ENCODE results near the gene CFTR. TPM values are rescaled to one million over a fixed set of nuclear protein-coding genes. Genes with fewer than 3 reads are reported as not detected.

The CFTR gene
- total RNA-seq, 1 experiment from 2014 or later = not detected

- Histone ChIP-seq H3K79me2 (ENCODE audit: insufficient read depth, low read length) (no peaks in the 10 kb centered on the region), H3K9ac (ENCODE audit: low read length) (no peak overlapping the region), H3K4me2 (ENCODE audit: low read length) (no peak overlapping the region), H3K4me3 (replicated peaks in 1 of 2; ENCODE audit: low read depth in 1 of 2, low read length in 2 of 2) (no peak overlapping the region), H3K27me3 (ENCODE audit: insufficient read depth, low read length) (no peaks in the 10 kb centered on the region), H3K4me1 (ENCODE audit: control insufficient read depth in 1 of 2, insufficient read depth in 2 of 2, low read length in 2 of 2) (no peaks in the 10 kb centered on the region), H3K9me3 (ENCODE audit: control insufficient read depth in 1 of 2, insufficient read depth in 1 of 2, low read depth in 1 of 2, low read length in 2 of 2) (no peaks in the 10 kb centered on the region), H3K27ac (ENCODE audit: low read depth, low read length) (no peak overlapping the region), H3K9me2 (ENCODE audit: insufficient read depth) (no peaks in the 10 kb centered on the region), H2AFZ (ENCODE audit: low read depth, low read length, poor library complexity, severe bottlenecking) (no peak overlapping the region), H4K20me1 (ENCODE audit: insufficient read depth) (no peaks in the 10 kb centered on the region), H3K36me3 (ENCODE audit: control insufficient read depth in 1 of 2, insufficient read depth in 2 of 2, low read length in 2 of 2) (no peaks in the 10 kb centered on the region)
- ATAC-seq (no peak), DNase-seq (ENCODE audit: low read depth, low spot score) (no peak)
- no peak for TF ChIP-seq CTCF (IDR thresholded peaks at IDR 0.05 in 2 of 3, conservative IDR thresholded peaks at IDR 0.05 in 1 of 3; ENCODE audit: borderline replicate concordance in 1 of 3, insufficient read depth in 1 of 3, low read depth in 2 of 3, low read length in 2 of 3)
- no peak for TF ChIP-seq CEBPB (IDR thresholded peaks at IDR 0.05; ENCODE audit: low read depth)
- TF ChIP-seq POLR2A (IDR thresholded peaks at IDR 0.05; ENCODE audit: borderline replicate concordance, extremely low read depth, insufficient read depth, insufficient read length) = no peak
- TF ChIP-seq ATF3 (IDR thresholded peaks at IDR 0.05) = no peak
- no peak for TF ChIP-seq POLR2AphosphoS5 (IDR thresholded peaks at IDR 0.05; ENCODE audit: low read depth, low read length)
- TF ChIP-seq ZBTB33 (IDR thresholded peaks at IDR 0.05; ENCODE audit: extremely low read depth, insufficient replicate concordance, low read length) = no peak
- no peak for TF ChIP-seq REST (IDR thresholded peaks at IDR 0.05; ENCODE audit: low read depth)
- no peak for TF ChIP-seq TCF7L2 (IDR thresholded peaks at IDR 0.05; ENCODE audit: borderline replicate concordance, extremely low read depth, insufficient read depth, insufficient read length)
- no peak for TF ChIP-seq SRF (IDR thresholded peaks at IDR 0.05; ENCODE audit: low read depth)
- TF ChIP-seq ZNF274 (IDR thresholded peaks at IDR 0.05; ENCODE audit: low read depth, low read length) = no peak
- TF ChIP-seq ZFX (IDR thresholded peaks at IDR 0.05) = no peak
- TF ChIP-seq EGR1 (IDR thresholded peaks at IDR 0.05; ENCODE audit: low read depth) = no peak
- TF ChIP-seq ELF1 (IDR thresholded peaks at IDR 0.05; ENCODE audit: borderline replicate concordance, low read depth) = no peak
- CTCF ChIA-PET = no interaction called here
- intact Hi-C loops (cut with micrococcal nuclease) = no loop called here
- RAD21 ChIA-PET (ENCODE audit: low non-redundant PET in 1 of 2, low total read pairs in 2 of 2, uncharacterized antibody in 2 of 2, unreplicated experiment in 2 of 2) = no interaction called here
- POLR2A ChIA-PET = no interaction called here
- no TSS peak for BruUV-seq (replicated peaks)
Observed at GRCh38 chr7:117538053-117538452, 58.2 kb downstream of the CFTR start.
